Measurements from ENCODE around the gene IRF2.

Gene IRF2

DNA sequence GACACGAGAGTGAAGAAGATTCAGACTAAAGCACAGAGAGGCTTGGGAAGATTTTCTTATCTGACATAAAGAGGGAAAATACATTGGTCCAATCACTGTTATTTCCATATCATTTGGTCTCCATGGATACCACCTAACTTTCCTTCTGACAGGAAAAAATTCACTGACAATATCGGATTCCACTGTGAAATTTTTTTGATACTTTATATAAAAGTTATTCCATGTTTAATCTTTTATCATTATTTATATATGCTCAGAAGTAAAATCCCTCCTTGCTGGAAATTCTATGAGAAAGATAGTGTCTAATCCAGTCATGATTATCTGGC, 3.6 kb downstream of the IRF2 start:
- H3K9me3 Mint-ChIP-seq, result no peaks in the 10 kb centered on the region
- ATAC-seq (replicated peaks) (no peak), DNase-seq (no peak)
- H3K27ac Mint-ChIP-seq, result peak overlapping the region; percentile 81 to 85
- H3K4me1 Mint-ChIP-seq (ENCODE audit: low read depth in 2 of 2), result peaks cover 42 to 59% of the 10 kb centered on the region in 2 donors
- H3K27me3 Mint-ChIP-seq, result no peaks in the 10 kb centered on the region
- H3K4me3 Mint-ChIP-seq, result no peak overlapping the region
- H3K36me3 Mint-ChIP-seq (ENCODE audit: insufficient read depth), result peaks cover 58% of the 10 kb centered on the region

DNA sequence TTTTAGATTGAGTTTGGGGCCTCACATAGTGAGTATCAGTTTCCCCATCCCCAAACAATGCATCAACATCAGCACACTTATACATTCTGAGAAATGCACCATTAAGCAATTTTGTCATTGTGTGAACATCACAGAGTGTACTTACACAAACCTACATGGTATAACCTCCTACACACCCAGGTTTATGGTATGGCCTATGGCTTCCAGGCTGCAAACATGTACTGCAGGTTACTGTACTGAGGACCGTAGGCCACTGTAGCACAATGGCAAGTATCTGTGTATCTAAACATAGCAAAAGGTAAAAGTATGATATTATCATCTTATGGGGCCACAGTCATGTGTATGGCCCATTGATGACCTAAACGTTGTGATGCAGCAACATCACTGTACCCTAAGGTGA, 7.7 kb downstream of the IRF2 start:
- H3K4me1 Mint-ChIP-seq (ENCODE audit: low read depth in 2 of 2), result peaks cover 43 to 75% of the 10 kb centered on the region in 2 donors
- ATAC-seq (replicated peaks) (no peak), DNase-seq (no peak)
- no peaks in the 10 kb centered on the region for H3K27me3 Mint-ChIP-seq
- H3K27ac Mint-ChIP-seq, result no peak overlapping the region
- H3K9me3 Mint-ChIP-seq, result no peaks in the 10 kb centered on the region
- peaks cover 38% of the 10 kb centered on the region for H3K36me3 Mint-ChIP-seq (ENCODE audit: insufficient read depth)
- H3K4me3 Mint-ChIP-seq, result no peak overlapping the region

DNA sequence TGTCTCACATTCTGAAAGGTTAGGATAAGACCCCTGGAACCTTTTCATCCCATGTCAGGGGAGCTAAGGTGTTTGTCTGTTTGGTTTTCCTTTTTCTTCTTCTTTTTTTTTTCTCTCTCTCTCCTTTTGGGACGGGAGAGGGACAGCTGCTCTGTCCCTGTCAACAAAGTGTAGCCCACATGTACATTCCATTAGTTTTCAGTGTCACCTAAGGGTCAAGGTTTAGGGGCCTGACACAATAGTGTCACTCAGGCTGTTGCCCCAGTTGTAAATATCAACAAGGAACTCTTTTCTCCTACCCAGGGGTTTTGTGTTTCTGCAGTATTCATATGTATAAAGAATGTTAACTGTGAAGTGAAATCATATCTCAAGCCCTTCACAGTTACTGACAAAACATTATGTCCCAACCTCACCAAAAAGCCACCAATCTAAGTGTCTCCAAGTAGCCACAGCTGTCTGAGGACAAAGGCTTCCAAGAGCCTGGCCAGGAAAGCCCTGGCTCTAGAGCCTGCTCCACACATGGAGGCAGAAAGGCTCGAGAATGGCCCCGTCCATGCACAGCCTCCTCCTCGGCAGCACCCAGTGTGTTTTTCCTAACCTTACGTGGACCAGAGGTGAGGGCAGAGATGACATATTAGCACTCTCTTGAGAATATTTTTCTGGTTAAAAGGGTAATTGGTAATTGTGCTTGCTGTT, 9.4 kb downstream of the IRF2 start:
- H3K27ac Mint-ChIP-seq, result peak overlapping the region; percentile 11 to 23
- H3K9me3 Mint-ChIP-seq, result no peaks in the 10 kb centered on the region
- H3K27me3 Mint-ChIP-seq, result no peaks in the 10 kb centered on the region
- no peak for DNase-seq
- no peak overlapping the region for H3K4me3 Mint-ChIP-seq
- no peak for ATAC-seq (replicated peaks)
- H3K36me3 Mint-ChIP-seq (ENCODE audit: insufficient read depth), result peaks cover 33% of the 10 kb centered on the region
- peaks cover 46 to 73% of the 10 kb centered on the region in 2 donors for H3K4me1 Mint-ChIP-seq (ENCODE audit: low read depth in 2 of 2)

DNA sequence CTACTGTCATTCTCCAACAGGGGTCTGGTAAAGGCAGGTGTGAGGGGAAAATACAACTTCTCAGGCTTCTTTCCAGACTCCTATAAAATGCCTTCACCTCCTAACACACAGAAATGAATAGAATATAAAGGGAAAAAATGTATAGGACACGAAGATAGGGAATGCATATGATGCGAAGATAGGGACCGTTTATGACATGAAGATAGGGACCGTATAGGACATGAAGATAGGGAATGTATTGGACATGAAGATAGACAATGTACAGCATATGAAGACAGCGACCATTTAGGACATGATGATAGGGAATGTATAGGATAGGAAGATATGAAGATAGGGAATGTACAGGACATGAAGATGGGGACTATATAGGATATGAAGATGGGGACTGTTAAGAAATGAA, 10.5 kb downstream of the IRF2 start:
- H3K27me3 Mint-ChIP-seq, result no peaks in the 10 kb centered on the region

DNA sequence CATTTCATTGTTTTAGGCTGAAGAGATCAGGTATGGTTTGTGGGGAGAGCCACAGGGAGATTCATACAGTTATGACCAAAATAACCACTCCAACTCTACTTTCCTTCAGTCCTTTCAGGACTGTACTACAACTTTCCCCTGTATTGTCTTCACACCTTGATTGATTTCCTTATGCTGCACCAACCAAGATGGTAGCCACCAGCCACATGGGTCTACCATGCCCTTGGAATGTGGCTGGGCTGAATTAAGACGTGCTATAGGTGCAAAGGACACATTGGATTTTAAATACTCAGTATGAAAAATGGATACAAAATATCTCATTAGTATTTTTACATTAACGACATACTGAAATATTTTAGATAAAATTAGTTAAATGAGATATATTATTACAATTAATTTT, 11.2 kb downstream of the IRF2 start:
- DNase-seq (no peak), ATAC-seq (replicated peaks) (no peak)
- H3K27ac Mint-ChIP-seq, result peak overlapping the region in 1 of 2 donors; percentile 77
- H3K4me3 Mint-ChIP-seq, result no peak overlapping the region
- H3K9me3 Mint-ChIP-seq, result no peaks in the 10 kb centered on the region
- H3K27me3 Mint-ChIP-seq, result no peaks in the 10 kb centered on the region
- peaks cover 46 to 81% of the 10 kb centered on the region in 2 donors for H3K4me1 Mint-ChIP-seq (ENCODE audit: low read depth in 2 of 2)
- H3K36me3 Mint-ChIP-seq (ENCODE audit: insufficient read depth), result peaks cover 18% of the 10 kb centered on the region

More for the DNA sequence above, 10.5 kb downstream of the IRF2 start:
- Mint-ChIP-seq H3K36me3 (ENCODE audit: insufficient read depth) (peaks cover 23% of the 10 kb centered on the region), H3K4me3 (no peak overlapping the region), H3K9me3 (no peaks in the 10 kb centered on the region), H3K4me1 (ENCODE audit: low read depth in 2 of 2) (peaks cover 46 to 79% of the 10 kb centered on the region in 2 donors), H3K27ac (peak overlapping the region in 1 of 2 donors; percentile 23)
- ATAC-seq (replicated peaks), result no peak
- DNase-seq, result no peak

DNA sequence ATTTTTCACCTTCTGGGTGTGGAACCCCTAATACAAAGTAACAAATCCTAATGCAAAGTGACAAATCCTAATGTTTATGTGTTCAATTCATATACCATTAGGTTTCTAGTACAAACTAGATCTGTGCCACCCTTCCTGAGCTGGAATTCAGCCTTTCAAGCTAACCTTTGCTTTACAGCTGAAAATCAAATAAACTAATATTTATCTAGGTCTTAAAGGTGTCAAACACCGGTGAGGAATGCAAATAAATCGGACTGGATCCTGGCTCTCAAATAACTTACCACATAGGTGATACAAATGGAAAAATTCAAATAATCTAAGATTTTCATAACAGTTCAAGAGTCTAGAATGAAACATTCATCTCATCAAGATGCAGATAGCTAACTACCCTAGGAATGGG, 11.6 kb downstream of the IRF2 start:
- Mint-ChIP-seq H3K36me3 (ENCODE audit: insufficient read depth) (peaks cover 18% of the 10 kb centered on the region), H3K9me3 (no peaks in the 10 kb centered on the region), H3K27me3 (no peaks in the 10 kb centered on the region), H3K4me3 (no peak overlapping the region), H3K4me1 (ENCODE audit: low read depth in 2 of 2) (peaks cover 48 to 81% of the 10 kb centered on the region in 2 donors), H3K27ac (peak overlapping the region in 1 of 2 donors; percentile 77)
- ATAC-seq (replicated peaks), result no peak
- DNase-seq, result no peak

DNA sequence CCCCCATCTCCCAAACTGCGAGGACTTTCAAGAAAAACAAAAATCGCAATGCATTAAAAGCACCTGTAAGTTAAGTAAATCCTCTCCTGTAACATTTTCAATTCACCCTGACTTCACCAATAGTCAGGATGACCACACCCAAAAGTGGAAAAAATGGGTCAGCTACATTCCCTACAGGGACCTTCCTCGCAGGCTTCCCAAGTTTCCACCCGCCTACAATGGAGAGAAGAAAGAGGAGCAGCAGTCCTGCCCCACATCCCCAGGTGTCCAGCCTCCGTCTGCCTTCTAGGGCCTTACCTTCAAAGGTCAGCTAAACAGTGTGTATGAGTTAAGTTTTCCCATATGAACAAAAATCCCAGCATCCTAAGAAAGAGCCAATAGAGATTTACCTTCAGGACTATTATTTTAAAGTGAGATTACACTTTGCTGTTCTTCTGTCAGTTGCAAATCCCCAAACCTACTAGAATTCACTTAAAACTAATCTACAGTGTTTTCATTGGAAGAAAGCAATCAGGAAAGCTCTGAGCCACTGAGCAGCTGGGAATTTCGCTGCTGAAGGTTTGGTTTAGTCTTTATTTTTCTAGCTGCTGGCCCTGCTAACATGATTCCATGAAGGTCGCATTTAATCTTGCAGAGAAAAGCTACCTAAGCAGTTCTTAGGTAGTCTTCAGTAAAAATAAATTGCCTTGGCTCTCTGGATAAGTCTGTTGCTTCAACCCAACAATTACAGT, 12.5 kb downstream of the IRF2 start:
- DNase-seq (no peak), ATAC-seq (replicated peaks) (no peak)
- H3K36me3 Mint-ChIP-seq (ENCODE audit: insufficient read depth), result peaks cover 18% of the 10 kb centered on the region
- no peaks in the 10 kb centered on the region for H3K27me3 Mint-ChIP-seq
- no peaks in the 10 kb centered on the region for H3K9me3 Mint-ChIP-seq
- peaks cover 52 to 79% of the 10 kb centered on the region in 2 donors for H3K4me1 Mint-ChIP-seq (ENCODE audit: low read depth in 2 of 2)
- H3K4me3 Mint-ChIP-seq, result no peak overlapping the region
- peak overlapping the region; percentile 77 to 86 for H3K27ac Mint-ChIP-seq

DNA sequence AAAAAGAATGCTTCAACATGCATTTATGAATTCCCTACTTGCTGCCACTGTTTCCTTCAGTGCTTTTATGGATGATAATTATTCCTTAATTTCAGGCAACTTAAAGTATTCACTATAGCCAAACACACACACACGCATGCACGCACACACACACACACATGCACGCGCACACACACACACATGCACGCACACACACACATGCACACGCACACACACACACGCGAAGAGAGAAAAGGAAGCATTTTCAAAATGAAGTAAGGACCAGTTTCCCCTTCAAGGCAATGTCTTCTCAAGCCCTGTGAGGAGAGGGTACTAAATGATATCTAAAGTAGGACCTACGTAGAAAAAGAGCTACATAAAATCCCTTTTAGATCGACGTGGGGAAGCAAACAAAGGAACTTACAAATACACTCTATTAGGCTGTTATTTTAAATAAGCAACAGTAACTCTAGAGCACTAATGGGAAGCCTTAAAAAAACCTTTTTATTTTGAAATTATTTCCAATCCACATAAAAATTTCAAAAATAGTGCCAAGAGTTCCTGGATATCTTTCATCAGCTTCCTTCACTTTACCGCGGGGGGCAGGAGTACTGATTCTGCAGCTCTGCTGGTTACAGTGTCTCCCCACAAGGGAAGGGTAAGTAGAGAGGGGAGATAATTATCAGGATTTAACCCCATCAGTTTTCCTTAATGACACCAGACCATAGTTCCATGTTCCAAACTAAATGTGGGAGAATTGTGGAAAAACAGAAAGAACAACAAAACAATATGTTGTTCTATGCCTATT, 13.7 kb downstream of the IRF2 start:
- no peak for ATAC-seq (replicated peaks)

DNA sequence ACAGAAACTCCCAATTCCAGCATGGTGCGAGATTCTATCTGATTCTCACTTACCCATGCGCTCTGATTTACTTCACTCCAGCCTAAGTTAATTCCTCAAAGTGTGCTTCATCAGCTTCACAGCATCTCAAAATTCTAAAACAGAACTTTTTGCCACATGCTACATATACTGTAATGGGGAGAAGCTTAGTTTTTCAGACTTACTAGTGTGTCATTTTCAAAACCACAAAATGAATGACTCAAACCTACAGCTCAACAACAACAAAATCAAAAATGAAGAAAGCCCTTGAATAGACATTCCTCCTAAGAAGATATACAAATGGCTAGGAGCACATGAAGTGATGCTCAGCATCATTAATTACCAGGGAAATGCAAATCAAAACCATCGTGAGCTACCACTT, 14.9 kb downstream of the IRF2 start:
- Mint-ChIP-seq H3K4me3 (peak overlapping the region; percentile 6 to 26), H3K4me1 (ENCODE audit: low read depth in 2 of 2) (peaks cover 56 to 84% of the 10 kb centered on the region in 2 donors), H3K27ac (peak overlapping the region; percentile 77 to 78), H3K9me3 (no peaks in the 10 kb centered on the region), H3K27me3 (no peaks in the 10 kb centered on the region), H3K36me3 (ENCODE audit: insufficient read depth) (peaks cover 8% of the 10 kb centered on the region)
- ATAC-seq (replicated peaks) (peak; percentile 56), DNase-seq (no peak)

More for the DNA sequence above, 13.7 kb downstream of the IRF2 start:
- peaks cover 54 to 82% of the 10 kb centered on the region in 2 donors for H3K4me1 Mint-ChIP-seq (ENCODE audit: low read depth in 2 of 2)
- H3K27me3 Mint-ChIP-seq, result no peaks in the 10 kb centered on the region
- peaks cover 15% of the 10 kb centered on the region for H3K36me3 Mint-ChIP-seq (ENCODE audit: insufficient read depth)
- H3K9me3 Mint-ChIP-seq, result no peaks in the 10 kb centered on the region
- peak overlapping the region; percentile 66 to 77 for H3K27ac Mint-ChIP-seq
- no peak overlapping the region for H3K4me3 Mint-ChIP-seq
- DNase-seq, result no peak

DNA sequence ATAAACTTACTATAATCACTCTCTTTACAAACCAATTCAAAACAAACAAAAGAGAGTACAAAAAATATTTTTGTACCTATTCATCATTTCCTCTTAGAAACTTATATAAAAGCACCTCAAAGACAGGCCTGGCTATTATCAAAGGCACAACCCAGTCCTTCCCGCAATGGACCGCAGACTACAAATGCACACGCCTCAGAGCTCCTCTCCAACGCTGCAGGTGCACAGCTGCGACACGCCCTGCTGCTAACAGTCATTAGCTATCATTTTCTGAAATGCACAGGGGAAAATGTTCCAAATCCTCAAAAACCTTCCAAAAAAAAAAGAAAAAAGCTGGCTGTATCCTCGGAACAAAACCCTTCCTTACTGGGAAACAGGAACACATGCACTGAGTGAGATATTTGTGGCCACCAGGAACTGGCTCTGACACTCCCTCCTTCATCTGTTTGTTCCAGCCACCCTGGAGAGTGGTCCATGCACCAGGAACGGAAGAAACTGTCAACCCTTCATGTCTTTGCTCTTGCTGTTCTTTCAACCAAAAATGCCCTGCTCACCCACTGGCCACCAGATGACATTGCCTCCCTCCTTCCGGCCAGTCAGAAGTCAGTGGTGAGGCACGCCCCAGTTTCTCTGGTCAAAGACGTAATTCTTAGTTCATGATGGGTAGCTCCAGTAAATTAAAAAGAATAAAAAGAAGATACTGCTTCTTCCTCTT, 16.7 kb downstream of the IRF2 start:
- H3K4me1 Mint-ChIP-seq (ENCODE audit: low read depth in 2 of 2), result peaks cover 56 to 77% of the 10 kb centered on the region in 2 donors
- H3K9me3 Mint-ChIP-seq, result no peaks in the 10 kb centered on the region
- H3K27me3 Mint-ChIP-seq, result no peaks in the 10 kb centered on the region
- H3K36me3 Mint-ChIP-seq (ENCODE audit: insufficient read depth), result peaks cover 8% of the 10 kb centered on the region
- no peak overlapping the region for H3K4me3 Mint-ChIP-seq
- DNase-seq (no peak), ATAC-seq (replicated peaks) (no peak)
- peak overlapping the region; percentile 77 to 87 for H3K27ac Mint-ChIP-seq

DNA sequence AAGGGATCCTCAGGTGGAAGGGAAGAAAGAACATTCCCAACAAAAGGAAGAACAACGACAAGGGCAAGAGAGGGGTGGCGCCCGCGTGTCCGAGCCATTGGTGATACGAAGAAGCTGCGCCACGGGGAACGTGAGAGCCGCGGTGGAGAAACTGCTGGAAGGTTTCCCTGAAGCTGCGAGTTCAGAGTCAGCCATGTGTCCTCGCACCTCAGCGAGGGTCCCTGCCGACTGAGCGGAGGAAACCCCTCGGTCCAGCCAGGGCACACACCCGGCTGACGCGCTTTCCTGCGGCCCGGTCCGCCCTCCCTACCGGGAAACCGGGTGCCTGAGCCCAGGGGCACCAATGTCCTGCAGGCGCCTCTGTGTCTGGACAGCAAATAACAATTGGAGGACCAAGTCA, 18.0 kb downstream of the IRF2 start:
- H3K27me3 Mint-ChIP-seq, result no peaks in the 10 kb centered on the region

DNA sequence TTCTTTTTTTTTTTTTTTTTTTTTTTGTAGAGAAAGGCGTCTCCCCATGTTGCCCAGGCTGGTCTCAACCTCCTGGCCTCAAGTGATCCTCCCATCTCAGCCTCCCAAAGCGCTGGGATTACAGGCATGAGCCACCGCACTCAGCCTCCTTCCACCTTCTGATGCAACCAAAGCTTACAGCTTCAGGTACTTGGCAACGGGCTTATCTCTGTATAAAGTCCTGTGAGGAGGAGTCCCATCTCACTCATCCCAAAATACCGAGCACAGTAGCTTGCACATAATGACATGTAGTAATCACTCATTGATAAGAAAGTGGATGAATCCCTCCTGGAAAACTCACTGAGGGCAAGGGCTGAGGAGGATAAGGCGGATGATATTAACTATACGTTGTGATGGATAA, 19.1 kb downstream of the IRF2 start:
- DNase-seq, result no peak
- no peak overlapping the region for H3K4me3 Mint-ChIP-seq
- peaks cover 64 to 75% of the 10 kb centered on the region in 2 donors for H3K4me1 Mint-ChIP-seq (ENCODE audit: low read depth in 2 of 2)
- H3K36me3 Mint-ChIP-seq (ENCODE audit: insufficient read depth), result peaks cover 5% of the 10 kb centered on the region
- no peak for ATAC-seq (replicated peaks)
- no peaks in the 10 kb centered on the region for H3K9me3 Mint-ChIP-seq
- H3K27me3 Mint-ChIP-seq, result no peaks in the 10 kb centered on the region
- H3K27ac Mint-ChIP-seq, result peak overlapping the region; percentile 80 to 84

More for the DNA sequence above, 18.0 kb downstream of the IRF2 start:
- H3K4me3 Mint-ChIP-seq, result no peak overlapping the region
- DNase-seq (no peak), ATAC-seq (replicated peaks) (no peak)
- peak overlapping the region; percentile 55 to 80 for H3K27ac Mint-ChIP-seq
- no peaks in the 10 kb centered on the region for H3K9me3 Mint-ChIP-seq
- H3K36me3 Mint-ChIP-seq (ENCODE audit: insufficient read depth), result peaks cover 5% of the 10 kb centered on the region
- peaks cover 64 to 77% of the 10 kb centered on the region in 2 donors for H3K4me1 Mint-ChIP-seq (ENCODE audit: low read depth in 2 of 2)
